Measurements from ENCODE around the gene RAPGEFL1. TPM values are rescaled to one million over a fixed set of nuclear protein-coding genes. Genes with fewer than 3 reads are reported as not detected.

The RAPGEFL1 gene
- total RNA-seq, 1 experiment from 2014 or later: 1.5 TPM

GRCh38 chr17:40130352-40131042, 46.8 kb upstream of the RAPGEFL1 start:
- ChIA-PET POLR2A (ENCODE audit: unreplicated experiment) (no interaction called here), CTCF (no interaction called here)
- Histone ChIP-seq H3K4me3 (ENCODE audit: low read length) (no peak overlapping the region), H3K9ac (ENCODE audit: low read length) (no peak overlapping the region), H3K9me3 (ENCODE audit: low read length) (no peaks in the 10 kb centered on the region), H4K20me1 (ENCODE audit: low read length) (no peaks in the 10 kb centered on the region), H3K27me3 (ENCODE audit: low read length) (no peaks in the 10 kb centered on the region), H3K36me3 (ENCODE audit: low read depth, low read length) (peaks cover 56% of the 10 kb centered on the region), H3K27ac (ENCODE audit: low read length) (no peak overlapping the region), H3K9me2 (replicated peaks; ENCODE audit: low read length) (no peaks in the 10 kb centered on the region), H2AFZ (ENCODE audit: low read length) (no peak overlapping the region), H3K4me2 (ENCODE audit: low read length) (no peak overlapping the region), H3K79me2 (ENCODE audit: low read length) (peaks cover 23% of the 10 kb centered on the region), H3K4me1 (ENCODE audit: insufficient read depth, low read length) (no peaks in the 10 kb centered on the region), H3F3A (ENCODE audit: low read length, unreplicated experiment) (no peaks in the 10 kb centered on the region)
- no TSS peak for BruUV-seq (replicated peaks)
- ATAC-seq (no peak), DNase-seq (no peak)
- intact Hi-C loops (cut with micrococcal nuclease): no loop called here
- TF ChIP-seq EZH2phosphoT487 (IDR thresholded peaks at IDR 0.05; ENCODE audit: borderline replicate concordance, low read length): no peak

- H3K79me2 ChIP-seq (ENCODE audit: low read length): peaks cover 30% of the 10 kb centered on the region
- no peaks in the 10 kb centered on the region for H3K9me2 ChIP-seq (replicated peaks; ENCODE audit: low read length)
- H4K20me1 ChIP-seq (ENCODE audit: low read length): no peaks in the 10 kb centered on the region
- intact Hi-C loops (cut with micrococcal nuclease): no loop called here
- ATAC-seq (no peak), DNase-seq (no peak)
- H3K27me3 ChIP-seq (ENCODE audit: low read length): no peaks in the 10 kb centered on the region
- H3F3A ChIP-seq (ENCODE audit: low read length, unreplicated experiment): no peaks in the 10 kb centered on the region
- H3K4me3 ChIP-seq (ENCODE audit: low read length): no peak overlapping the region
- POLR2A ChIA-PET (ENCODE audit: unreplicated experiment): no interaction called here
- H3K4me2 ChIP-seq (ENCODE audit: low read length): no peak overlapping the region
- H3K4me1 ChIP-seq (ENCODE audit: insufficient read depth, low read length): peaks cover 3% of the 10 kb centered on the region; the same call in 1 of the 2 replicates
- H2AFZ ChIP-seq (ENCODE audit: low read length): no peak overlapping the region
- no peak overlapping the region for H3K27ac ChIP-seq (ENCODE audit: low read length)
- no TSS peak for BruUV-seq (replicated peaks)
- CTCF ChIA-PET: no interaction called here
- peaks cover 53% of the 10 kb centered on the region for H3K36me3 ChIP-seq (ENCODE audit: low read depth, low read length)
- H3K9ac ChIP-seq (ENCODE audit: low read length): no peak overlapping the region
- H3K9me3 ChIP-seq (ENCODE audit: low read length): no peaks in the 10 kb centered on the region
- no peak for TF ChIP-seq EZH2phosphoT487 (IDR thresholded peaks at IDR 0.05; ENCODE audit: borderline replicate concordance, low read length)
- TF ChIP-seq, protein P1, sequence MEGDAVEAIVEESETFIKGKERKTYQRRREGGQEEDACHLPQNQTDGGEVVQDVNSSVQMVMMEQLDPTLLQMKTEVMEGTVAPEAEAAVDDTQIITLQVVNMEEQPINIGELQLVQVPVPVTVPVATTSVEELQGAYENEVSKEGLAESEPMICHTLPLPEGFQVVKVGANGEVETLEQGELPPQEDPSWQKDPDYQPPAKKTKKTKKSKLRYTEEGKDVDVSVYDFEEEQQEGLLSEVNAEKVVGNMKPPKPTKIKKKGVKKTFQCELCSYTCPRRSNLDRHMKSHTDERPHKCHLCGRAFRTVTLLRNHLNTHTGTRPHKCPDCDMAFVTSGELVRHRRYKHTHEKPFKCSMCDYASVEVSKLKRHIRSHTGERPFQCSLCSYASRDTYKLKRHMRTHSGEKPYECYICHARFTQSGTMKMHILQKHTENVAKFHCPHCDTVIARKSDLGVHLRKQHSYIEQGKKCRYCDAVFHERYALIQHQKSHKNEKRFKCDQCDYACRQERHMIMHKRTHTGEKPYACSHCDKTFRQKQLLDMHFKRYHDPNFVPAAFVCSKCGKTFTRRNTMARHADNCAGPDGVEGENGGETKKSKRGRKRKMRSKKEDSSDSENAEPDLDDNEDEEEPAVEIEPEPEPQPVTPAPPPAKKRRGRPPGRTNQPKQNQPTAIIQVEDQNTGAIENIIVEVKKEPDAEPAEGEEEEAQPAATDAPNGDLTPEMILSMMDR (conservative IDR thresholded peaks at IDR 0.05; ENCODE audit: low read depth, low read length): no peak
- no peak for TF ChIP-seq EZH2 (IDR thresholded peaks at IDR 0.05; ENCODE audit: low read length, unreplicated experiment)
Measured at GRCh38 chr17:40134184-40134583, 43.1 kb upstream of the RAPGEFL1 start.

- Histone ChIP-seq H3F3A (ENCODE audit: low read length, unreplicated experiment) (no peaks in the 10 kb centered on the region), H3K27ac (ENCODE audit: low read length) (no peak overlapping the region), H3K27me3 (ENCODE audit: low read length) (no peaks in the 10 kb centered on the region), H3K9me3 (ENCODE audit: low read length) (no peaks in the 10 kb centered on the region), H2AFZ (ENCODE audit: low read length) (no peak overlapping the region), H4K20me1 (ENCODE audit: low read length) (no peaks in the 10 kb centered on the region), H3K36me3 (ENCODE audit: low read depth, low read length) (peaks cover 37% of the 10 kb centered on the region), H3K79me2 (ENCODE audit: low read length) (peaks cover 39% of the 10 kb centered on the region), H3K4me3 (ENCODE audit: low read length) (no peak overlapping the region), H3K9me2 (replicated peaks; ENCODE audit: low read length) (no peaks in the 10 kb centered on the region), H3K9ac (ENCODE audit: low read length) (no peak overlapping the region), H3K4me1 (ENCODE audit: insufficient read depth, low read length) (peaks cover 7% of the 10 kb centered on the region; the same call in 1 of the 2 replicates), H3K4me2 (ENCODE audit: low read length) (no peak overlapping the region)
- TF ChIP-seq EZH2 (IDR thresholded peaks at IDR 0.05; ENCODE audit: low read length, unreplicated experiment): no peak
- TF ChIP-seq, protein P1 (conservative IDR thresholded peaks at IDR 0.05; ENCODE audit: low read depth, low read length): no peak
- TF ChIP-seq EZH2phosphoT487 (IDR thresholded peaks at IDR 0.05; ENCODE audit: borderline replicate concordance, low read length): no peak
- intact Hi-C loops (cut with micrococcal nuclease): no loop called here
- ChIA-PET POLR2A (ENCODE audit: unreplicated experiment) (no interaction called here), CTCF (no interaction called here)
- ATAC-seq: no peak
- no peak for DNase-seq
- no TSS peak for BruUV-seq (replicated peaks)
Measured at GRCh38 chr17:40135817-40136216, 41.5 kb upstream of the RAPGEFL1 start.

Measured in PC-3 (cell line).